ENCODE data around the gene SEMA5B. TPM values are rescaled to one million over a fixed set of nuclear protein-coding genes. Genes with fewer than 3 reads are reported as not detected.

SEMA5B gene
- total and polyA plus RNA-seq, 2 donors (not counting 1 experiment from before 2014, with no cell fraction given): not detected

DNA sequence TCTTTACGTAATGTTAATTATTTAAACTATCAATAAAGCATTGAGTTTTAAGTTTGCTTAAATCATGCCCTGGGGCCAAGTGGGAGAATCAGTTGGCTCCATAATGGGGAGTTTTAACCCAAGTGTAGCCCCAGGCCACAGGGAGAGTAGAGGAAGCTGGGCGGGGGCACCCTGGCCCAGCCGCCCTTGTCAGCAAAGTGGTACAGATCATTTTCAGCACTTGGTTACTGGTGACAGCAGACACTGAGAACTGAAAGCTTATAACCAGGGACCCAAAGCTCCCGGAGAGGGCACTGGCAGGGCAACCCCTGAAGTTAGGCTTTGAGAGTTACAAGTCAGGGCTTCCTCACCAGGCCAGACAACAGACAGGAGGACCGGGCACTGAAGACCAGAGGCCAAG lies 90.6 kb downstream of the SEMA5B start:
- no peak overlapping the region for H3K4me3 ChIP-seq (ENCODE audit: control extremely low read depth in 1 of 5, extremely low read depth in 1 of 5, insufficient read depth in 1 of 5, low read depth in 2 of 5, low read length in 4 of 5)
- no peaks in the 10 kb centered on the region for H3K79me2 ChIP-seq (ENCODE audit: control insufficient read depth, insufficient read depth, low read length)
- intact Hi-C loops (cut with micrococcal nuclease): no loop called here
- DNase-seq (no peak), ATAC-seq (ENCODE audit: low read depth) (no peak)
- 95% methylated on average over 4 of the region's 5 CpGs for WGBS (ENCODE audit: insufficient coverage)
- Mint-ChIP-seq H3K4me1 (peaks cover 5% of the 10 kb centered on the region), H3K4me3 (no peak overlapping the region), H3K27me3 (peaks cover 7% of the 10 kb centered on the region), H3K9me3 (ENCODE audit: insufficient read depth) (no peaks in the 10 kb centered on the region), H3K27ac (no peak overlapping the region)
- peaks cover 0 to 3% of the 10 kb centered on the region in 2 donors for H3K4me1 ChIP-seq (ENCODE audit: control insufficient read depth in 2 of 2, insufficient read depth in 2 of 2, low read length in 2 of 2)
- H2AFZ ChIP-seq (ENCODE audit: insufficient read depth, low read depth, low read length, poor library complexity, severe bottlenecking): no peak overlapping the region
- no peak overlapping the region for H3K4me2 ChIP-seq (replicated peaks; ENCODE audit: low read depth, low read length, poor library complexity, severe bottlenecking)
- POLR2A ChIA-PET: no interaction called here
- no peaks in the 10 kb centered on the region for H3K27me3 ChIP-seq (replicated peaks in 1 of 4; ENCODE audit: control extremely low read depth in 1 of 4, control insufficient read depth in 3 of 4, insufficient read depth in 4 of 4, low read length in 3 of 4)
- H3K27ac ChIP-seq (ENCODE audit: low read length in 2 of 2): no peak overlapping the region
- no peak for TF ChIP-seq EZH2 (IDR thresholded peaks at IDR 0.05; ENCODE audit: borderline replicate concordance, insufficient read depth, low read depth, low read length, poor library complexity, severe bottlenecking)
- TF ChIP-seq, protein P1, sequence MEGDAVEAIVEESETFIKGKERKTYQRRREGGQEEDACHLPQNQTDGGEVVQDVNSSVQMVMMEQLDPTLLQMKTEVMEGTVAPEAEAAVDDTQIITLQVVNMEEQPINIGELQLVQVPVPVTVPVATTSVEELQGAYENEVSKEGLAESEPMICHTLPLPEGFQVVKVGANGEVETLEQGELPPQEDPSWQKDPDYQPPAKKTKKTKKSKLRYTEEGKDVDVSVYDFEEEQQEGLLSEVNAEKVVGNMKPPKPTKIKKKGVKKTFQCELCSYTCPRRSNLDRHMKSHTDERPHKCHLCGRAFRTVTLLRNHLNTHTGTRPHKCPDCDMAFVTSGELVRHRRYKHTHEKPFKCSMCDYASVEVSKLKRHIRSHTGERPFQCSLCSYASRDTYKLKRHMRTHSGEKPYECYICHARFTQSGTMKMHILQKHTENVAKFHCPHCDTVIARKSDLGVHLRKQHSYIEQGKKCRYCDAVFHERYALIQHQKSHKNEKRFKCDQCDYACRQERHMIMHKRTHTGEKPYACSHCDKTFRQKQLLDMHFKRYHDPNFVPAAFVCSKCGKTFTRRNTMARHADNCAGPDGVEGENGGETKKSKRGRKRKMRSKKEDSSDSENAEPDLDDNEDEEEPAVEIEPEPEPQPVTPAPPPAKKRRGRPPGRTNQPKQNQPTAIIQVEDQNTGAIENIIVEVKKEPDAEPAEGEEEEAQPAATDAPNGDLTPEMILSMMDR (IDR thresholded peaks at IDR 0.05): no peak
- no peaks in the 10 kb centered on the region for H3K9me3 ChIP-seq (ENCODE audit: control extremely low read depth in 1 of 3, control insufficient read depth in 2 of 3, insufficient read depth in 1 of 3, low read length in 2 of 3)
- no peaks in the 10 kb centered on the region for H3K36me3 ChIP-seq (replicated peaks in 1 of 2; ENCODE audit: control extremely low read depth in 1 of 2, control insufficient read depth in 1 of 2, extremely low read depth in 1 of 2, insufficient read depth in 2 of 2, low read length in 1 of 2)
- CTCF ChIA-PET: no interaction called here
- H3K9ac ChIP-seq (ENCODE audit: low read length): no peak overlapping the region
- H4K20me1 ChIP-seq (ENCODE audit: control insufficient read depth, insufficient read depth, low read length, poor library complexity, severe bottlenecking): no peaks in the 10 kb centered on the region

DNA sequence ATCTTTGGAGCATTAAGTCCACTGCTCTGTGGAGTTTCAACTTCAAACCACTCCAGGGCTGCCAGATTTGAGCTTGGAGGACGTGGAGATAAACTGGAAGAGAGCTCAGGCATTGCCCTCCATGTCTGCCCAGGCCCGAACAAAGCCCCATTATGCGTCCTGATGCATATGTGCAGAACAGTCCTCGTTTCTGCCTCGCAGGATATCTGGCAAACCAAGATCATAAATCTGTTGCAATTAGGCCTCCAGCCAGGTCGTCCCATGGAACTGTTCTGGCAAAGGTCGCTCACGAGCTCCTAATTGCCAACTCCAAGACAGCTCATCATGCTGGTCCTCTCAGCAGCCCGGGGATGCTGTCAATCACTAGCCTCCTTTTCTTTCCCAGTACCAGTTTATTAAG lies 91.2 kb downstream of the SEMA5B start:
- Mint-ChIP-seq H3K4me1 (peaks cover 5% of the 10 kb centered on the region), H3K27me3 (peaks cover 7% of the 10 kb centered on the region), H3K4me3 (no peak overlapping the region), H3K27ac (no peak overlapping the region), H3K9me3 (ENCODE audit: insufficient read depth) (no peaks in the 10 kb centered on the region)
- Histone ChIP-seq H3K9ac (ENCODE audit: low read length) (no peak overlapping the region), H2AFZ (ENCODE audit: insufficient read depth, low read depth, low read length, poor library complexity, severe bottlenecking) (no peak overlapping the region), H4K20me1 (ENCODE audit: control insufficient read depth, insufficient read depth, low read length, poor library complexity, severe bottlenecking) (no peaks in the 10 kb centered on the region), H3K27ac (ENCODE audit: low read length in 2 of 2) (no peak overlapping the region), H3K4me1 (ENCODE audit: control insufficient read depth in 2 of 2, insufficient read depth in 2 of 2, low read length in 2 of 2) (peaks cover 0 to 3% of the 10 kb centered on the region in 2 donors), H3K27me3 (replicated peaks in 1 of 4; ENCODE audit: control extremely low read depth in 1 of 4, control insufficient read depth in 3 of 4, insufficient read depth in 4 of 4, low read length in 3 of 4) (no peaks in the 10 kb centered on the region), H3K4me3 (ENCODE audit: control extremely low read depth in 1 of 5, extremely low read depth in 1 of 5, insufficient read depth in 1 of 5, low read depth in 2 of 5, low read length in 4 of 5) (no peak overlapping the region), H3K4me2 (replicated peaks; ENCODE audit: low read depth, low read length, poor library complexity, severe bottlenecking) (no peak overlapping the region), H3K79me2 (ENCODE audit: control insufficient read depth, insufficient read depth, low read length) (no peaks in the 10 kb centered on the region), H3K36me3 (replicated peaks in 1 of 2; ENCODE audit: control extremely low read depth in 1 of 2, control insufficient read depth in 1 of 2, extremely low read depth in 1 of 2, insufficient read depth in 2 of 2, low read length in 1 of 2) (no peaks in the 10 kb centered on the region), H3K9me3 (ENCODE audit: control extremely low read depth in 1 of 3, control insufficient read depth in 2 of 3, insufficient read depth in 1 of 3, low read length in 2 of 3) (no peaks in the 10 kb centered on the region)
- intact Hi-C loops (cut with micrococcal nuclease): no loop called here
- ChIA-PET CTCF (interaction anchor here (0.6 kb wide), 1 partner anchor 388 kb away, joined by 3 read pairs; no protein-coding TSS in a partner anchor), POLR2A (no interaction called here)
- ATAC-seq (ENCODE audit: low read depth): no peak
- DNase-seq: no peak
- 91% methylated on average over 9 of the region's 9 CpGs for WGBS (ENCODE audit: insufficient coverage)
- TF ChIP-seq EZH2 (IDR thresholded peaks at IDR 0.05; ENCODE audit: borderline replicate concordance, insufficient read depth, low read depth, low read length, poor library complexity, severe bottlenecking): no peak
- TF ChIP-seq, protein P1 (IDR thresholded peaks at IDR 0.05): no peak
